Activated T-helper 1 cell treated with anti-CD3 and anti-CD28 coated beads, Interleukin-12 subunit alpha, Interleukin-12 subunit beta, Interleukin-2, Interleukin-4 antibody, amounts not matched to agents 30 ng/mL and 10 ng/mL and 1 ng/mL, durations not matched to agents 14 hours and 24 hours and 36 hours (primary cell): ENCODE results near the gene TMEM92. TPM values are rescaled to one million over a fixed set of nuclear protein-coding genes. Genes with fewer than 3 reads are reported as not detected.
"Not testable (repeated sequence)": the region's sequence is repeated elsewhere in the genome, so short reads cannot be mapped to it uniquely, and the experiment has no call there.

Experiments used
- DNase-seq: peaks from one replicate; pipeline ENCODE4 v3.0.0; 2021; ENCODE audit warnings: low spot score
- H3K27ac Mint-ChIP-seq: one replicate; pipeline ENCODE4 v1.8.0; 2021; ENCODE audit warnings: mild to moderate bottlenecking, mixed read lengths
- H3K27me3 Mint-ChIP-seq: one replicate; pipeline ENCODE4 v1.8.0; 2022; ENCODE audit warnings: mild to moderate bottlenecking, moderate library complexity, mixed read lengths; ENCODE audit not compliant: insufficient read depth
- H3K36me3 Mint-ChIP-seq: one replicate; pipeline ENCODE4 v1.8.0; 2021; ENCODE audit warnings: low read depth, mixed read lengths
- H3K4me1 Mint-ChIP-seq: one replicate; pipeline ENCODE4 v1.8.0; 2021; ENCODE audit warnings: low read depth, mixed read lengths
- H3K4me3 Mint-ChIP-seq: one replicate; pipeline ENCODE4 v1.8.0; 2021; ENCODE audit warnings: mild to moderate bottlenecking, moderate library complexity, mixed read lengths
- H3K9me3 Mint-ChIP-seq: one replicate; pipeline ENCODE4 v1.8.0; 2021; ENCODE audit warnings: mixed read lengths
- intact Hi-C: fragments of 100-400 bp; cut with micrococcal nuclease; formaldehyde crosslinking; loops from one replicate; pipeline ENCODE4 v1.15.1; 2024
- total RNA-seq: library from RNA; stranded (reverse); gene quantifications from 2 replicates; pipeline ENCODE4 v1.2.3, GENCODE V29; 2022

The TMEM92 gene
- total RNA-seq, 1 donor from 2014 or later: 0.21 TPM

GRCh38 chr17:50303051-50303450 lies 28.8 kb downstream of the TMEM92 start:
- no peak overlapping the region for H3K27ac Mint-ChIP-seq
- H3K27me3 Mint-ChIP-seq: peaks cover 1% of the 10 kb centered on the region
- no peak overlapping the region for H3K4me3 Mint-ChIP-seq
- DNase-seq: no peak
- no peaks in the 10 kb centered on the region for H3K9me3 Mint-ChIP-seq
- peaks cover 27% of the 10 kb centered on the region for H3K4me1 Mint-ChIP-seq
- intact Hi-C loops: no loop called here
- H3K36me3 Mint-ChIP-seq: no peaks in the 10 kb centered on the region

DNA sequence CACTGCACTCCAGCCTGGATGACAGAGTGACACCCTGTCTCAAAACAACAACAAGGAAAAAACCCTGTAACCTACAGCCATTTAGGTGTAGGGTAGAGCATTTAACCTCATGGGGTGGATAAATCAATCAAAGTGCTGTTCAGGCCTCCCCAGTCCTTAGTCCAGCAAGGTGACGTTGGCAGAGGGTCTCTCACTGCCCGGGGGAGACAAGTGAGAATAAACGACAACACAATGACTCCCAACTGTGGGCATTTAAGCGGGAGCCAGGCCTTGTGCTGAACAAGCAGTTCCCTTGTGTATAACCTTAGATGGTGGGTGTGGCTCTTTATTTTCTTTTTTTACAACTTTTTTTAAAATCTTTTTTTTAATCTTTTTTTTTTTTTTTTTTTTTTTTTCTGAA lies 29.3 kb downstream of the TMEM92 start:
- H3K27ac Mint-ChIP-seq: no peak overlapping the region
- H3K4me3 Mint-ChIP-seq: no peak overlapping the region
- DNase-seq: no peak
- intact Hi-C loops: no loop called here
- peaks cover 1% of the 10 kb centered on the region for H3K27me3 Mint-ChIP-seq
- peaks cover 27% of the 10 kb centered on the region for H3K4me1 Mint-ChIP-seq
- no peaks in the 10 kb centered on the region for H3K9me3 Mint-ChIP-seq
- no peaks in the 10 kb centered on the region for H3K36me3 Mint-ChIP-seq

- intact Hi-C loops: no loop called here
- Mint-ChIP-seq H3K4me1 (peaks cover 32% of the 10 kb centered on the region), H3K27me3 (peaks cover 1% of the 10 kb centered on the region), H3K4me3 (no peak overlapping the region), H3K36me3 (no peaks in the 10 kb centered on the region), H3K9me3 (no peaks in the 10 kb centered on the region), H3K27ac (no peak overlapping the region)
- no peak for DNase-seq
These were observed 30.6 kb downstream of the TMEM92 start for GRCh38 chr17:50304781-50305404.

GRCh38 chr17:50307654-50308053 lies 33.4 kb downstream of the TMEM92 start:
- Mint-ChIP-seq H3K9me3 (no peaks in the 10 kb centered on the region), H3K27ac (peak overlapping the region; percentile 47), H3K36me3 (no peaks in the 10 kb centered on the region), H3K4me3 (no peak overlapping the region), H3K27me3 (peaks cover 1% of the 10 kb centered on the region), H3K4me1 (peaks cover 42% of the 10 kb centered on the region)
- no peak for DNase-seq
- intact Hi-C loops: loop anchor here (2.0 kb wide), 1 partner anchor 37 kb away; no protein-coding TSS in a partner anchor

GRCh38 chr17:50308666-50309065 lies 34.4 kb downstream of the TMEM92 start:
- Mint-ChIP-seq H3K9me3 (no peaks in the 10 kb centered on the region), H3K27me3 (peaks cover 4% of the 10 kb centered on the region), H3K4me1 (peaks cover 43% of the 10 kb centered on the region), H3K4me3 (no peak overlapping the region), H3K36me3 (no peaks in the 10 kb centered on the region), H3K27ac (peak overlapping the region; percentile 79)
- DNase-seq: no peak
- intact Hi-C loops: loop anchor here (1.0 to 2.0 kb wide), 2 partner anchors 19 to 36 kb away; no protein-coding TSS in a partner anchor

GRCh38 chr17:50310455-50311111 lies 36.3 kb downstream of the TMEM92 start:
- Mint-ChIP-seq H3K27ac (peak overlapping the region; percentile 90), H3K27me3 (peaks cover 4% of the 10 kb centered on the region), H3K9me3 (no peaks in the 10 kb centered on the region), H3K4me1 (peaks cover 35% of the 10 kb centered on the region), H3K36me3 (no peaks in the 10 kb centered on the region), H3K4me3 (peak overlapping the region; percentile 24)
- intact Hi-C loops: no loop called here
- no peak for DNase-seq

GRCh38 chr17:50311112-50311460 lies 36.8 kb downstream of the TMEM92 start:
- no peak for DNase-seq
- Mint-ChIP-seq H3K4me3 (peak overlapping the region; percentile 24), H3K9me3 (no peaks in the 10 kb centered on the region), H3K27me3 (peaks cover 4% of the 10 kb centered on the region), H3K27ac (peak overlapping the region; percentile 90), H3K36me3 (no peaks in the 10 kb centered on the region), H3K4me1 (peaks cover 34% of the 10 kb centered on the region)
- intact Hi-C loops: no loop called here

DNA sequence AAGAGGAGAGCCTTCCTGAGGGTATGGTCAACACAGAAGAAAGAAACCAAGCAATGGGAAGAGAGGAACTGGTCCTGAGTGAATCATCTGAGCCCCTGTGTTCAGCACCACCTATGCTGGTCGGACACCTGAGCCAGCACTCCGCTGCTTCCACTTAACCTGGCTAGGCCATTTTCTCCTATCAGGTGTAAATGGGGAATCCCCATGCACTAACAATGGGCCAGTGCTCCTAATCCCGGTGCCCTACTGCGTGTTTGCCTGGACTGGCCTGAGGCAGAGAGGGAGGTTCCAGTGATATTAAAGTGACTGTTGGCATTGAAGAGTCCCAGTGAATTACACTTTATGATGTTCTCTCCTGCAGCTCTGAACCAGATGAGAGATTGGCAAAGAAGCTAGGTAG lies 37.2 kb downstream of the TMEM92 start:
- intact Hi-C loops: no loop called here
- Mint-ChIP-seq H3K4me1 (peaks cover 30% of the 10 kb centered on the region), H3K36me3 (no peaks in the 10 kb centered on the region), H3K27me3 (peaks cover 3% of the 10 kb centered on the region), H3K4me3 (no peak overlapping the region), H3K27ac (peak overlapping the region; percentile 42), H3K9me3 (no peaks in the 10 kb centered on the region)
- no peak for DNase-seq

GRCh38 chr17:50312308-50312707 lies 38.0 kb downstream of the TMEM92 start:
- no peak overlapping the region for H3K4me3 Mint-ChIP-seq

DNA sequence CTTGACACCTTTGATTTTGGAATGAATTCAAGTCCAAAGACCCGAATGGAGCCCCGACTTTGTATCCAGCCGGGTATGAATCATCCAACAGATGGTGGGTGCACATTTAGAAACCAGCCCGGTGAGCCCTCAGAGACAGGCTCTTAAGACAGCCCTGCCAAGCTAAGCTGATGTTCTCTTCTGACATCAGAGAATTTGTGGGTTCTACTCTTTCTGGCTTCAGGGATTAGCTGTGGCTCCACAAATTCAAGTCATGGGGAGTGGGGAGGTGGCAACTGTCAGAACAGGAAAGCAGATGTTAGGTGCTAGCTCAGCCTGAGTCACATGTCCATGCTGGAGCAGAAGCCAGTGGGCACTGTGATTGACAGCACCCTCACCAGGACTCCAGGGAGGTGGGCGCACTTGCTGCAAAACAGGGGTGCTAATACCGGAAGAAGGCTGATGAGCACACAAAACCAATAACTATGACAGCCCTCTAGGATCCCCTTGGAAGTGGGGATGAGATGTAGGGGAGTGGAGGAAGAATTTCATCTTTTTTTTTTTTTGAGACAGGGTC lies 40.3 kb downstream of the TMEM92 start:
- intact Hi-C loops: no loop called here
- no peak overlapping the region for H3K27ac Mint-ChIP-seq
- H3K9me3 Mint-ChIP-seq: no peaks in the 10 kb centered on the region
- no peak overlapping the region for H3K4me3 Mint-ChIP-seq
- H3K36me3 Mint-ChIP-seq: no peaks in the 10 kb centered on the region
- H3K27me3 Mint-ChIP-seq: peaks cover 3% of the 10 kb centered on the region
- peaks cover 23% of the 10 kb centered on the region for H3K4me1 Mint-ChIP-seq
- no peak for DNase-seq

More at GRCh38 chr17:50312308-50312707, 38.0 kb downstream of the TMEM92 start:
- intact Hi-C loops: no loop called here
- H3K36me3 Mint-ChIP-seq: no peaks in the 10 kb centered on the region
- no peak overlapping the region for H3K27ac Mint-ChIP-seq
- peaks cover 3% of the 10 kb centered on the region for H3K27me3 Mint-ChIP-seq
- no peaks in the 10 kb centered on the region for H3K9me3 Mint-ChIP-seq
- DNase-seq: no peak
- H3K4me1 Mint-ChIP-seq: peaks cover 28% of the 10 kb centered on the region

- intact Hi-C loops: no loop called here
- Mint-ChIP-seq H3K4me1 (peaks cover 14% of the 10 kb centered on the region), H3K36me3 (no peaks in the 10 kb centered on the region), H3K27me3 (peaks cover 4% of the 10 kb centered on the region), H3K27ac (no peak overlapping the region), H3K9me3 (no peaks in the 10 kb centered on the region), H3K4me3 (no peak overlapping the region)
- no peak for DNase-seq
These were observed 41.8 kb downstream of the TMEM92 start for GRCh38 chr17:50316016-50316587.

- H3K9me3 Mint-ChIP-seq, H3K27me3 Mint-ChIP-seq, H3K36me3 Mint-ChIP-seq, H3K4me1 Mint-ChIP-seq, DNase-seq, H3K27ac Mint-ChIP-seq, H3K4me3 Mint-ChIP-seq, intact Hi-C loops: not testable (repeated sequence)
These were observed 42.4 kb downstream of the TMEM92 start for GRCh38 chr17:50316660-50317059.

DNA sequence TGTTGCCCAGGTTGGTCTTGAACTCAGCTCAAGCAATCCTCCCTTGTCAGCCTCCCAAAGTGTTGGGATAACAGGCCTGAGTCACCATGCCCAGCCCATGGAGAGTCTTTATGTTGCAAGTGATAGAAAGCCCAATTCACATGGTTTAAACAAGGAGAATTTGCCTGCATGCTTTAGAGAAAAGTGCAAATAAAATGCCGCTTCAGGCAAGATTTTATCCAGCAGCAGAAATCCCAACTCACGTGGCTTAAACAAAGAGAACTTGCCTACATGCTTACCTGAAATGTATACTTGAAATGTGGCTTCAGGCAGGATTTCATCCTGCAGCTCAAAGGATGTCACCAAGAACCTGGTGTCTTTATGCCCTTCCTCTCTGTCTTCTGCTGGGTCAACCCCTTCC lies 42.9 kb downstream of the TMEM92 start:
- intact Hi-C loops: no loop called here
- Mint-ChIP-seq H3K27me3 (peaks cover 7% of the 10 kb centered on the region), H3K4me3 (no peak overlapping the region), H3K36me3 (no peaks in the 10 kb centered on the region), H3K4me1 (peaks cover 6% of the 10 kb centered on the region), H3K27ac (no peak overlapping the region), H3K9me3 (no peaks in the 10 kb centered on the region)
- DNase-seq: no peak
